Hepatocyte (in vitro differentiated cells): ENCODE measurements around the gene MYH11. TPM values are rescaled to one million over a fixed set of nuclear protein-coding genes. Genes with fewer than 3 reads are reported as not detected.

ENCODE experiments used
- DNase-seq: peaks from one replicate; pipeline ENCODE4 v3.0.0-alpha.2; 2016; ENCODE audit warnings: low spot score
- H2AFZ ChIP-seq: fragments of 200-600 bp; sonication (generic); 2 replicates; pipeline ENCODE4 v1.6.0; 2016; ENCODE audit warnings: antibody characterized with exemption, mild to moderate bottlenecking
- H3K27ac ChIP-seq: fragments of 200-600 bp; sonication (generic); 2 replicates; pipeline ENCODE4 v1.5.1; 2016; ENCODE audit warnings: mild to moderate bottlenecking
- H3K27me3 ChIP-seq: fragments of 200-600 bp; sonication (generic); 2 replicates; pipeline ENCODE4 v1.6.1; 2016
- H3K36me3 ChIP-seq: fragments of 200-600 bp; sonication (generic); replicated peaks from 2 replicates; pipeline ENCODE4 v1.5.1; 2016; ENCODE audit warnings: low read depth; ENCODE audit not compliant: insufficient read depth
- H3K4me1 ChIP-seq: fragments of 200-600 bp; sonication (generic); 2 replicates; pipeline ENCODE4 v1.5.1; 2016; ENCODE audit warnings: mild to moderate bottlenecking, moderate library complexity; ENCODE audit not compliant: insufficient read depth
- H3K4me2 ChIP-seq: fragments of 200-600 bp; sonication (generic); 2 replicates; pipeline ENCODE4 v1.6.0; 2016
- H3K4me3 ChIP-seq: fragments of 200-600 bp; sonication (generic); 2 replicates; pipeline ENCODE4 v1.5.1; 2016; ENCODE audit warnings: mild to moderate bottlenecking
- H3K79me2 ChIP-seq: fragments of 200-600 bp; sonication (generic); 2 replicates; pipeline ENCODE4 v1.6.0; 2017; ENCODE audit warnings: mild to moderate bottlenecking
- H3K9me2 ChIP-seq: fragments of 200-600 bp; sonication (generic); replicated peaks from 2 replicates; pipeline ENCODE4 v1.6.0; 2017; ENCODE audit warnings: mild to moderate bottlenecking; ENCODE audit not compliant: insufficient read depth
- H3K9me3 ChIP-seq: fragments of 200-600 bp; sonication (generic); 2 replicates; pipeline ENCODE4 v1.5.1; 2016; ENCODE audit warnings: low read depth, mild to moderate bottlenecking
- H4K20me1 ChIP-seq: fragments of 200-600 bp; sonication (generic); 2 replicates; pipeline ENCODE4 v1.6.0; 2016; ENCODE audit warnings: mild to moderate bottlenecking; ENCODE audit not compliant: insufficient read depth, poor library complexity, severe bottlenecking
- EZH2 ChIP-seq: fragments of 200-600 bp; sonication (generic); IDR thresholded peaks from 2 replicates; pipeline ENCODE4 v1.6.1; 2016; ENCODE audit warnings: antibody characterized with exemption, mild to moderate bottlenecking, borderline replicate concordance
- EZH2phosphoT487 ChIP-seq: fragments of 200-600 bp; sonication (generic); IDR thresholded peaks from one replicate; pipeline ENCODE4 v1.6.1; 2018; ENCODE audit warnings: antibody characterized with exemption, mild to moderate bottlenecking, low read depth, moderate library complexity; ENCODE audit not compliant: unreplicated experiment, severe bottlenecking
- WGBS: methylation state at CpG from one replicate; pipeline ENCODE4 v1.1.6; 2016; ENCODE audit warnings: low lambda C conversion rate; ENCODE audit errors: missing lambda C conversion rate; 5-methylcytosine and 5-hydroxymethylcytosine counted together
- polyA plus RNA-seq: library from polyadenylated mRNA; unstranded; fragments of >200 nt; fragmentation: Nextera tagmentation; extraction: Ambion mirVana; gene quantifications from 2 replicates; pipeline ENCODE4 v1.2.1, GENCODE V29; 2016
- total RNA-seq: library from RNA; depleted of rRNA; stranded (reverse); fragments of >200 nt; gene quantifications from 2 replicates; pipeline ENCODE4 v1.2.3, GENCODE V29; 2014
- TF ChIP-seq, protein P1 (sequence below): fragments of 200-600 bp; sonication (generic); IDR thresholded peaks from 2 replicates; pipeline ENCODE4 v1.5.1; 2016; ENCODE audit warnings: antibody characterized with exemption, mild to moderate bottlenecking; ENCODE audit not compliant: poor library complexity

MYH11 gene
- total and polyA plus RNA-seq, 2 experiments from 2014 or later: 0.59 to 5.9 TPM

DNA sequence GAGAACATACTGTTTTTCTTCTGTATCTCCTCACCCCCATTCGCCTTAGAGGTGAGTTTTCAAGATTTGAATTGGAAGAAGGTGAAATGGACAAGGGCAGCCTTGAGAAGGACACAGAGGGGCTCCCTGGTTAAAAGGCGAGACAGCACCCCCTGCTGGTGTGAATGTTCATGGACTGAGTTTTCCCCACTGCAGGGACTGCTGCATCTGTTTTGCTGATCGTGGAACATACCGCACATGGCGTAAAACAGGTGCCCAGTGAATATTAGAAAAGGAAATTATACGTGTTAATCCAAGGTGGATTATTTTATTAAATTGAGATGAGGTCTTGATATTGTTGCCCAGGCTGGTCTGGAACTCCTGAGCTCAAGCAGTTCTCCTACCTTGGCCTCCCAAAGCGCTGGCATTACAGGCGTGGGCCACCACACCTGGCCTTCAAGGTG is 152.3 kb downstream of the MYH11 start:
- no peaks in the 10 kb centered on the region for H3K9me3 ChIP-seq
- no peaks in the 10 kb centered on the region for H4K20me1 ChIP-seq
- no peaks in the 10 kb centered on the region for H3K36me3 ChIP-seq
- DNase-seq: peak; percentile 81
- TF ChIP-seq, protein P1, sequence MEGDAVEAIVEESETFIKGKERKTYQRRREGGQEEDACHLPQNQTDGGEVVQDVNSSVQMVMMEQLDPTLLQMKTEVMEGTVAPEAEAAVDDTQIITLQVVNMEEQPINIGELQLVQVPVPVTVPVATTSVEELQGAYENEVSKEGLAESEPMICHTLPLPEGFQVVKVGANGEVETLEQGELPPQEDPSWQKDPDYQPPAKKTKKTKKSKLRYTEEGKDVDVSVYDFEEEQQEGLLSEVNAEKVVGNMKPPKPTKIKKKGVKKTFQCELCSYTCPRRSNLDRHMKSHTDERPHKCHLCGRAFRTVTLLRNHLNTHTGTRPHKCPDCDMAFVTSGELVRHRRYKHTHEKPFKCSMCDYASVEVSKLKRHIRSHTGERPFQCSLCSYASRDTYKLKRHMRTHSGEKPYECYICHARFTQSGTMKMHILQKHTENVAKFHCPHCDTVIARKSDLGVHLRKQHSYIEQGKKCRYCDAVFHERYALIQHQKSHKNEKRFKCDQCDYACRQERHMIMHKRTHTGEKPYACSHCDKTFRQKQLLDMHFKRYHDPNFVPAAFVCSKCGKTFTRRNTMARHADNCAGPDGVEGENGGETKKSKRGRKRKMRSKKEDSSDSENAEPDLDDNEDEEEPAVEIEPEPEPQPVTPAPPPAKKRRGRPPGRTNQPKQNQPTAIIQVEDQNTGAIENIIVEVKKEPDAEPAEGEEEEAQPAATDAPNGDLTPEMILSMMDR: peak; percentile 71
- TF ChIP-seq EZH2phosphoT487 (no peak), EZH2 (no peak)
- WGBS: 69% methylated on average over 8 of the region's 8 CpGs
- no peaks in the 10 kb centered on the region for H3K9me2 ChIP-seq
- no peak overlapping the region for H2AFZ ChIP-seq
- H3K79me2 ChIP-seq: no peaks in the 10 kb centered on the region
- no peak overlapping the region for H3K27ac ChIP-seq
- no peak overlapping the region for H3K4me2 ChIP-seq
- H3K4me3 ChIP-seq: no peak overlapping the region
- no peaks in the 10 kb centered on the region for H3K4me1 ChIP-seq
- H3K27me3 ChIP-seq: no peaks in the 10 kb centered on the region

DNA sequence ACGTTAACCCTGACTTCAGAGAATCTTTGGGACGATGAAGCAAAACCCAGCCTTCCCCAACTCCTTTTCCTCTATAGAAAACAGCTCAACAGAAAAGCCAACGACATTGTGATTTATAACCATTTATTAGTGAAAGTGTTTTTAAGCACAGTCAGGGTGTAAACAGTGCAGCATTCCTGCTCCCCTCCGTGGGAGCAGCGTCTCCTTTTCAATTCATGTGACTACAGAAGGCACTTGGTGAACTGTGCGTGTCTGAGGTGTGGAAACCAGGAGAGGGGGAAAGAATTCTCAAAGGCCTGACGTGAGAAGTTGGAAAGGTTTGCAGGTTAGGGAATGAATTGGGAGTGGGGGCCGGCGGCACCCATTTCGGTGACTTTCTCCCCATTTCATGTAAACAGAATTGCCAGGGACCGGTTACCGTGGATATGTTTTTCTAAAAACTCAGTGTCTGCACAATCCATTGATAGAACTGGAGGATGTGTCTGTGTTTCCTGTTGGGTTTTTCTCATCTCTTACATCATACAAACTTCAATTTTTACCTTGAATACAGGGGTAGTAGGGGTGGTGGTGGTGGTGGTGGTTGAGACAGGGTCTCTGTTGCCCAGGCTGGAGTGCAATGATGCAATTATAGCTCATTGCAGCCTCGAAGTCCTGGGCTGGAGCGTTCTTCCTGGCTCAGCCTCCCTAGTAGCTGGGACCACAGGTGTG is 153.6 kb downstream of the MYH11 start:
- TF ChIP-seq, protein P1: no peak
- TF ChIP-seq EZH2 (no peak), EZH2phosphoT487 (no peak)

DNA sequence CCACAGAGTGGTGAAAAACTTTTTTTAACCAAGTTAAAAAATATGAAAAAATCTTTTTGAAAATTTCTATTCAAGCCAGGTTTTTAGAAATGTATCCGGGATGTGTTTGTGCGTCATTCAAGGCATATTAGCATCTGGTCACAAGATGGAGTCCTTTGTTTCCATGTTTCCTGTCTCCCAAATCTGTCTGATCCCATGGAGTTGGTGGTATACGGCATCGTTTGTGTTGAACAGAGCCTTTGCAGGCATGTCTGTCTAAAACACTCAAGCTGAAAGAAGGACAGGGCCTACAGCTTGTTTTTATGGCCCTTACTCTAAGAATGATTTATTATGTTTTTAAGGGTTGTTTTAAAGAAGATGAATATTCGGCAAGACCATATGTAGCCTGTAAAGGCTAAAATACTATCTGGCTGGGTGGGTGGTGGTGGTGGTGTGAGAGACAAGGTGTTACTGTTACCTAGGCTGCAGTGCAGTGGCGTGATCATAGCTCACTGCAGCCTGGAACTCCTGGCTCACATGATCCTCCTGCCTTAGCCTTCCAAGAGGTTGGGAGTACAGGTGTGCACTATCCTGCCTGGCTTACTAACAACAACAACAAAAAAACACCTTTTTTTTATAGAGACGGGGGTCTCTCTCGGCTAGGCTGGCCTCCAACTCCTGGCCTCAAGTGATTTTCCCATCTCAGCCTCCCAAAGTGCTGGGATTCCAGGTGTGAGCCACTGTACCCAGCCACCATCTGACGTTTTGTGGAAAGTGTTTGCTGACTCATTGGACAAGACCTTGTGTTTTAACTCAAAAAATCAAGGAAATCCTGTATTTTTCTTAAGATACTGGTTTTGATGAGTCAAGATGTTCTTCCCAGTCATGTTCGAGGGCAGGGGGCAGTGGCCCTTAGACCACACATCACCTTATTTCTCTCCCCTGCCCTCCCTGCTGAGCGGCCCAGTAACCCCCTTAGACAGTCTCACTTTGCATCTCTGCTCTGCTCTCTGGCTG is 154.6 kb downstream of the MYH11 start:
- no peak for DNase-seq
- Histone ChIP-seq H3K4me2 (no peak overlapping the region), H3K27ac (no peak overlapping the region), H3K4me3 (no peak overlapping the region), H3K4me1 (no peaks in the 10 kb centered on the region), H3K79me2 (no peaks in the 10 kb centered on the region), H4K20me1 (no peaks in the 10 kb centered on the region), H2AFZ (no peak overlapping the region), H3K27me3 (no peaks in the 10 kb centered on the region), H3K9me2 (no peaks in the 10 kb centered on the region), H3K9me3 (no peaks in the 10 kb centered on the region), H3K36me3 (no peaks in the 10 kb centered on the region)
- 89% methylated on average over 11 of the region's 11 CpGs for WGBS
- TF ChIP-seq, protein P1: no peak
- TF ChIP-seq EZH2 (no peak), EZH2phosphoT487 (no peak)

More for the DNA sequence above, 153.6 kb downstream of the MYH11 start:
- H3K4me1 ChIP-seq: no peaks in the 10 kb centered on the region
- H3K9me2 ChIP-seq: no peaks in the 10 kb centered on the region
- no peak overlapping the region for H2AFZ ChIP-seq
- no peak overlapping the region for H3K4me2 ChIP-seq
- 93% methylated on average over 14 of the region's 14 CpGs for WGBS
- no peaks in the 10 kb centered on the region for H3K9me3 ChIP-seq
- H4K20me1 ChIP-seq: no peaks in the 10 kb centered on the region
- no peaks in the 10 kb centered on the region for H3K36me3 ChIP-seq
- no peak overlapping the region for H3K27ac ChIP-seq
- no peak overlapping the region for H3K4me3 ChIP-seq
- no peaks in the 10 kb centered on the region for H3K79me2 ChIP-seq
- DNase-seq: no peak
- H3K27me3 ChIP-seq: no peaks in the 10 kb centered on the region
